Measurements from ENCODE around the gene CST7.

- no peak for TF ChIP-seq POLR2AphosphoS5 (IDR thresholded peaks at IDR 0.05; ENCODE audit: low read depth, low read length)
- TF ChIP-seq CTCF (IDR thresholded peaks at IDR 0.05): no peak
- TF ChIP-seq MAX (IDR thresholded peaks at IDR 0.05; ENCODE audit: low read depth): no peak
- TF ChIP-seq YY1 (IDR thresholded peaks at IDR 0.05; ENCODE audit: low read depth): no peak
- TF ChIP-seq REST (IDR thresholded peaks at IDR 0.05; ENCODE audit: low read depth, low read length): no peak
- no peak for TF ChIP-seq NRF1 (IDR thresholded peaks at IDR 0.05; ENCODE audit: low read depth, low read length)
- TF ChIP-seq EZH2phosphoT487 (IDR thresholded peaks at IDR 0.05; ENCODE audit: borderline replicate concordance, low read depth): no peak
- TF ChIP-seq SIN3A (IDR thresholded peaks at IDR 0.05; ENCODE audit: borderline replicate concordance, low read depth, low read length): no peak
Measured at GRCh38 chr20:24978513-24978912, 29.4 kb downstream of the CST7 start.

All from SK-N-SH (cell line).